ENCODE data around the gene CDK11B. TPM values are rescaled to one million over a fixed set of nuclear protein-coding genes. Genes with fewer than 3 reads are reported as not detected.

Gene CDK11B
- total and polyA plus RNA-seq, 2 of the 8 experiments (the other 6 are each of a cell fraction or from before 2014, with no cell fraction given), result 11.1 to 31.9 TPM

- TF ChIP-seq GTF2F1 (IDR thresholded peaks at IDR 0.05; ENCODE audit: borderline replicate concordance, low read depth, low read length), result no peak
Measured at GRCh38 chr1:1593834-1594601, 64.8 kb downstream of the CDK11B start (continued).
